Upper lobe of left lung (tissue), 4 donors: Measurements from ENCODE around the gene PPL.

Experiments used
- EP300 ChIP-seq, 4 donors: sonication (generic); formaldehyde crosslinking; IDR thresholded peaks; one replicate each; pipeline ENCODE4 v1.5.1; 2017; ENCODE audit warnings: antibody characterized with exemption in 4 of 4, control low read depth in 2 of 4
- POLR2A ChIP-seq, 4 donors: fragments of 450-650 bp; IDR thresholded peaks; one replicate each; pipeline ENCODE4 v1.5.1; 2016 to 2017; ENCODE audit warnings: antibody characterized with exemption in 4 of 4, mild to moderate bottlenecking in 2 of 4
- POLR2AphosphoS5 ChIP-seq, 2 donors: sonication (generic); formaldehyde crosslinking; IDR thresholded peaks; one replicate each; pipeline ENCODE4 v1.5.1; 2017; ENCODE audit warnings: antibody characterized with exemption in 2 of 2
- TF ChIP-seq, protein P1 (sequence below), 6 experiments: fragments of 450-650 bp in 4 of 6; fragments of 200-600 bp in 2 of 6; sonication (generic) in 2 of 6; IDR thresholded peaks; one replicate each; pipeline ENCODE4 v1.5.1; 2016 to 2019; ENCODE audit warnings: antibody characterized with exemption in 6 of 6

DNA sequence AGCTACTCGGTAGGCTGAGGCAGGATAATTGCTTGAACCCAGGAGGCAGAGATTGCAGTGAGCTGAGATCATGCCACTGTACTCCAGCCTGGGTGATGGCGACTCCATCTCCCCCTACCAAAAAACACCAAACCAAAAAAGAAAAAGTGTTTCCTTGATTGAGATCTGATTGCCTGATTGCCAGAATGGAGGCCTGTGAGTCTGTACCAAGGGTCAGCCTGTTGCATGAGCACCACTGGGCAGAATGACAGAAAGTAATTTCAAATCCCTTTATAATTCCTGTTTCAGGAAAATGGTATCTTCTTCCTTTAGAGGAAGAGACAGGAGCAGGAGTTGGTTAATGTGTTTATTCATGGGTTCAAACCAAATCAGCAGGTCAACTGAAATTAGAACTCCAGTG lies 81.1 kb downstream of the PPL start:
- no peak for TF ChIP-seq POLR2AphosphoS5 (IDR thresholded peaks at IDR 0.05)
- no peak for TF ChIP-seq POLR2A (IDR thresholded peaks at IDR 0.05)
- TF ChIP-seq, protein P1, sequence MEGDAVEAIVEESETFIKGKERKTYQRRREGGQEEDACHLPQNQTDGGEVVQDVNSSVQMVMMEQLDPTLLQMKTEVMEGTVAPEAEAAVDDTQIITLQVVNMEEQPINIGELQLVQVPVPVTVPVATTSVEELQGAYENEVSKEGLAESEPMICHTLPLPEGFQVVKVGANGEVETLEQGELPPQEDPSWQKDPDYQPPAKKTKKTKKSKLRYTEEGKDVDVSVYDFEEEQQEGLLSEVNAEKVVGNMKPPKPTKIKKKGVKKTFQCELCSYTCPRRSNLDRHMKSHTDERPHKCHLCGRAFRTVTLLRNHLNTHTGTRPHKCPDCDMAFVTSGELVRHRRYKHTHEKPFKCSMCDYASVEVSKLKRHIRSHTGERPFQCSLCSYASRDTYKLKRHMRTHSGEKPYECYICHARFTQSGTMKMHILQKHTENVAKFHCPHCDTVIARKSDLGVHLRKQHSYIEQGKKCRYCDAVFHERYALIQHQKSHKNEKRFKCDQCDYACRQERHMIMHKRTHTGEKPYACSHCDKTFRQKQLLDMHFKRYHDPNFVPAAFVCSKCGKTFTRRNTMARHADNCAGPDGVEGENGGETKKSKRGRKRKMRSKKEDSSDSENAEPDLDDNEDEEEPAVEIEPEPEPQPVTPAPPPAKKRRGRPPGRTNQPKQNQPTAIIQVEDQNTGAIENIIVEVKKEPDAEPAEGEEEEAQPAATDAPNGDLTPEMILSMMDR (IDR thresholded peaks at IDR 0.05) = no peak
- no peak for TF ChIP-seq EP300 (IDR thresholded peaks at IDR 0.05)
